GM12878 (cell line): ENCODE data around the gene CACNA2D4. TPM values are rescaled to one million over a fixed set of nuclear protein-coding genes. Genes with fewer than 3 reads are reported as not detected.

ENCODE experiments used
- ATAC-seq: fragments of 200-7000 bp; cut with Tn5 transposase; 3 replicates; pipeline ENCODE4 v1.9.1; 2020; ENCODE audit warnings: mild to moderate bottlenecking, moderate library complexity
- BruUV-seq: library from RNA; stranded (reverse); fragments of 400-500 nt; replicated peaks from 2 replicates; lab custom pipeline; 2021; lab: Mats Ljungman, UMichigan
- CTCF ChIA-PET: fragments of 300-600 bp; sonication (Branson Sonifier 250); formaldehyde crosslinking; extraction: SDS; loops from one replicate; lab custom pipeline; 2021; ENCODE audit warnings: inconsistent platforms; lab: Yijun Ruan, JAX
- POLR2A ChIA-PET: fragments of 350-600 bp; formaldehyde crosslinking; extraction: SDS; loops from one replicate; lab custom pipeline; 2021; ENCODE audit warnings: inconsistent platforms; lab: Charles Lee
- RAD21 ChIA-PET: fragments of 300-600 bp; sonication (Branson Sonifier 250); formaldehyde crosslinking; loops from one replicate; lab custom pipeline; 2023; ENCODE audit warnings: antibody characterized with exemption; ENCODE audit not compliant: unreplicated experiment; lab: Charles Lee
- SMC1A ChIA-PET: fragments of 300-600 bp; sonication (Branson Sonifier 250); formaldehyde crosslinking; loops from one replicate; lab custom pipeline; 2023; ENCODE audit not compliant: unreplicated experiment, uncharacterized antibody; lab: Charles Lee
- DNase-seq: peaks from one replicate; pipeline ENCODE4 v3.0.0-alpha.2; 2011; ENCODE audit warnings: low read depth, low spot score
- FAIRE-seq: peaks from 3 replicates; lab custom pipeline; 2011; peaks lifted over from hg19 to GRCh38; lab: Jason Lieb, UNC
- H2AFZ ChIP-seq: 2 replicates; pipeline ENCODE4 v1.6.0; 2011; ENCODE audit warnings: low read depth, low read length, control low read depth; ENCODE audit not compliant: control insufficient read depth
- H3K27ac ChIP-seq: 2 replicates; pipeline ENCODE4 v1.5.1; 2011; ENCODE audit warnings: control low read depth; ENCODE audit not compliant: control insufficient read depth, insufficient read depth
- H3K27me3 ChIP-seq, 2 experiments: replicated peaks in 1 of 2; 2 replicates each; pipeline versions ENCODE4 v1.6.0 to v1.6.1; 2011; ENCODE audit warnings: low read length in 1 of 2; ENCODE audit not compliant: control insufficient read depth in 2 of 2, insufficient read depth in 2 of 2
- H3K36me3 ChIP-seq, 2 experiments: 2 replicates each; pipeline ENCODE4 v1.5.1; 2011; ENCODE audit warnings: low read length in 1 of 2; ENCODE audit not compliant: control insufficient read depth in 2 of 2, insufficient read depth in 2 of 2
- H3K4me1 ChIP-seq: 2 replicates; pipeline ENCODE4 v1.6.1; 2011; ENCODE audit warnings: mild to moderate bottlenecking, low read length, moderate library complexity, mixed read lengths; ENCODE audit not compliant: control insufficient read depth, insufficient read depth
- H3K4me2 ChIP-seq: 2 replicates; pipeline ENCODE4 v1.6.0; 2011; ENCODE audit warnings: control low read depth; ENCODE audit not compliant: control insufficient read depth, insufficient read depth
- H3K4me3 ChIP-seq: fragments of 200-600 bp; sonication (generic); 2 replicates; pipeline ENCODE4 v1.5.1; 2016
- H3K79me2 ChIP-seq: 2 replicates; pipeline ENCODE4 v1.6.0; 2011; ENCODE audit warnings: low read length; ENCODE audit not compliant: control insufficient read depth, insufficient read depth
- H3K9ac ChIP-seq: 2 replicates; pipeline ENCODE4 v1.8.0; 2011; ENCODE audit warnings: low read length, control low read depth, mixed read lengths; ENCODE audit not compliant: control insufficient read depth, insufficient read depth
- H3K9me3 ChIP-seq: replicated peaks from 3 replicates; pipeline ENCODE4 v1.5.1; 2011; ENCODE audit warnings: mild to moderate bottlenecking, low read length; ENCODE audit not compliant: control insufficient read depth, insufficient read depth
- H4K20me1 ChIP-seq: 2 replicates; pipeline ENCODE4 v1.6.0; 2011; ENCODE audit not compliant: control insufficient read depth, insufficient read depth
- BACH1 ChIP-seq: fragments of 450-650 bp; IDR thresholded peaks from 2 replicates; pipeline ENCODE4 v1.6.1; 2017; ENCODE audit warnings: mild to moderate bottlenecking, borderline replicate concordance
- HDAC2 ChIP-seq: fragments of 200-600 bp; sonication (generic); IDR thresholded peaks from 2 replicates; pipeline ENCODE4 v1.6.1; 2017
- ZBTB4 ChIP-seq: fragments of 450-650 bp; formaldehyde crosslinking; IDR thresholded peaks from 2 replicates; pipeline ENCODE4 v1.4.0; 2022; ENCODE audit warnings: mild to moderate bottlenecking, moderate library complexity
- WGBS: methylation state at CpG from one replicate; pipeline ENCODE4 v1.1.6; 2016; ENCODE audit warnings: low lambda C conversion rate; ENCODE audit not compliant: insufficient replicate concordance, insufficient coverage; ENCODE audit errors: missing lambda C conversion rate; 5-methylcytosine and 5-hydroxymethylcytosine counted together
- in situ Hi-C: fragments of 300-500 bp; cut with MboI; formaldehyde crosslinking; loops from 9 replicates; pipeline ENCODE4 v1.14.3; 2018; ENCODE audit warnings: mixed read lengths
- intact Hi-C: fragments of 100-400 bp; cut with micrococcal nuclease; formaldehyde crosslinking; loops from one replicate; pipeline ENCODE4 v1.14.2; 2022; ENCODE audit not compliant: unreplicated experiment
- polyA plus RNA-seq, 11 experiments: library from polyadenylated mRNA; depleted of rRNA in 4 of 11; unstranded in 6 of 11; stranded (reverse) in 5 of 11; fragments of >200 nt; fragmentation: Nextera tagmentation in 4 of 11; fragmentation: Illumina TruSeq in 1 of 11; extraction: Ambion mirVana in 4 of 11; extraction: Trizol in 1 of 11; gene quantifications; 1 replicate in 1 of 11; 2 replicates in 10 of 11; pipeline versions ENCODE4 v1.2.1 to v1.2.3, GENCODE V29; 2011 to 2016; ENCODE audit warnings: inconsistent platforms in 2 of 11, missing spikeins in 2 of 11, low read depth in 1 of 11
- total RNA-seq, 4 experiments: library from RNA; depleted of rRNA in 3 of 4; stranded (reverse); fragments of >200 nt in 3 of 4; fragmentation: Illumina TruSeq in 1 of 4; extraction: Trizol in 1 of 4; gene quantifications; 2 replicates each; pipeline versions ENCODE4 v1.2.1 to v1.2.3, GENCODE V29; 2013 to 2021

CACNA2D4 gene
- total and polyA plus RNA-seq, 10 of the 15 experiments (the other 5 are each of a cell fraction or from before 2014, with no cell fraction given), result 0.03 to 1.0 (median 0.65) TPM

DNA sequence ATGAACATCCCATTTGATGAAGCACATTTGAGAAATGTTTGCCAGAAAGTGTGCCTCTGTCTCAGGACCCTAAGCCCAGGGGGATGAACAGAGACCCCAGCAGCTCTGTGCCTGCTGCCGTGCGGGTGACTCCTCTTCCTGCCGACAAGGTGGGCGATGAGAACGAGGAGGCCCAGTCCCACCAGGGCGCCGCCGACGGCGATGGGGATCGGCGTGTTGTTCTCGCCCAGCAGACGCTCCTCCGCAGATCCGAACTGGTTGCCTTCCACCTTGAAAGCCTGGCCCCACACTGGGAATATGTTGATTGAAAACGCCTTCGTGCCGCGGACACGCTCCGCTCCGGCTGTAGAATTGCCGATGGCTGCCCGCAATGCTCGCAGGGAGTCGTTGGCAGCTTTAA lies 54.0 kb downstream of the CACNA2D4 start:
- no peak for DNase-seq
- Histone ChIP-seq H4K20me1 (no peaks in the 10 kb centered on the region), H3K4me2 (no peak overlapping the region), H3K36me3 (no peaks in the 10 kb centered on the region), H3K27ac (no peak overlapping the region), H3K79me2 (no peaks in the 10 kb centered on the region), H3K4me1 (no peaks in the 10 kb centered on the region), H3K9ac (no peak overlapping the region), H3K4me3 (no peak overlapping the region), H3K9me3 (no peaks in the 10 kb centered on the region; the same call in 2 of the 3 replicates), H3K27me3 (peaks cover 0 to 1% of the 10 kb centered on the region in 2 experiments; a peak in 1 of 4 replicates), H2AFZ (no peak overlapping the region)
- RAD21 ChIA-PET, result no interaction called here
- in situ Hi-C loops (no loop called here), intact Hi-C loops (no loop called here)
- TF ChIP-seq BACH1, result no peak
- TF ChIP-seq ZBTB4 (CRISPR knock-in tag), result no peak
- POLR2A ChIA-PET, result no interaction called here
- no TSS peak for BruUV-seq
- CTCF ChIA-PET, result no interaction called here
- SMC1A ChIA-PET, result no interaction called here
- ATAC-seq, result no peak
- FAIRE-seq, result no peak
- WGBS, result 79% methylated on average over 27 of the region's 27 CpGs

GRCh38 chr12:1863823-1864222 lies 54.6 kb downstream of the CACNA2D4 start:
- Histone ChIP-seq H4K20me1 (no peaks in the 10 kb centered on the region), H3K4me3 (no peak overlapping the region), H2AFZ (no peak overlapping the region), H3K4me1 (no peaks in the 10 kb centered on the region), H3K27me3 (peaks cover 0 to 1% of the 10 kb centered on the region in 2 experiments; a peak in 1 of 4 replicates), H3K4me2 (no peak overlapping the region), H3K79me2 (no peaks in the 10 kb centered on the region), H3K36me3 (no peaks in the 10 kb centered on the region), H3K9ac (no peak overlapping the region), H3K27ac (no peak overlapping the region), H3K9me3 (no peaks in the 10 kb centered on the region)
- in situ Hi-C loops (no loop called here), intact Hi-C loops (no loop called here)
- ChIA-PET CTCF (no interaction called here), POLR2A (no interaction called here), RAD21 (no interaction called here), SMC1A (no interaction called here)
- 77% methylated on average over 16 of the region's 16 CpGs for WGBS
- no peak for TF ChIP-seq HDAC2
- FAIRE-seq (no peak), DNase-seq (no peak), ATAC-seq (no peak)
- BruUV-seq, result no TSS peak
